RWPE1 (cell line): ENCODE results near the gene ERC2.

Experiments
- CTCF ChIA-PET: fragments of 350-600 bp; sonication (Branson Sonifier 250); formaldehyde crosslinking; extraction: SDS; loops from one replicate; lab custom pipeline; 2021; lab: Yijun Ruan, JAX
- POLR2A ChIA-PET: fragments of 400-600 bp; formaldehyde crosslinking; extraction: SDS; loops from one replicate; lab custom pipeline; 2020; ENCODE audit warnings: antibody characterized with exemption; ENCODE audit not compliant: low non-redundant PET; lab: Yijun Ruan, JAX
- DNase-seq: peaks from one replicate; pipeline ENCODE4 v3.0.0; 2012; ENCODE audit warnings: low spot score
- H3K27ac ChIP-seq: fragments of 450-650 bp; 2 replicates; pipeline ENCODE4 v1.5.1; 2017
- TF ChIP-seq, protein P1 (sequence below): fragments of 450-650 bp; conservative IDR thresholded peaks from 2 replicates; pipeline ENCODE4 v1.5.1; 2017; ENCODE audit warnings: low read depth, mild to moderate bottlenecking

The ERC2 gene

DNA sequence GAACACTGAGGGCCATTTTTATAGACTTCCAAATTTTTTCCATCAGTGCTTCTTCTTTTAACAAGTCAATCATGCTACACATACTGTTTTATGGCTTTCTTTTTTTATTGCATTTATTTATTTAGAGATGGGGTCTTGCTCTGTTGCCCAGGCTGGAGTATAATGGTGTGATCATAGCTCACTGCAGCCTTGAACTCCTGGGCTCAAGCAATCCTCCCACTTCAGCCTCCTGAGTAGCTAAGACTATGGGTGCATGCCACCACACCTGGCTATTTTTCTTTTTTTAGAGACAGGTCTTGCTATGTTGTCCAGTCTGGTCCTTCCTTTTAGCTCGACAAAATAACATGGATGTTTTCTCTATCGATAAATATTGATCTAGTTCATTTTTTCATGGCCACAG is 555.4 kb downstream of the ERC2 start:
- ChIA-PET CTCF (no interaction called here), POLR2A (no interaction called here)
- TF ChIP-seq, protein P1, sequence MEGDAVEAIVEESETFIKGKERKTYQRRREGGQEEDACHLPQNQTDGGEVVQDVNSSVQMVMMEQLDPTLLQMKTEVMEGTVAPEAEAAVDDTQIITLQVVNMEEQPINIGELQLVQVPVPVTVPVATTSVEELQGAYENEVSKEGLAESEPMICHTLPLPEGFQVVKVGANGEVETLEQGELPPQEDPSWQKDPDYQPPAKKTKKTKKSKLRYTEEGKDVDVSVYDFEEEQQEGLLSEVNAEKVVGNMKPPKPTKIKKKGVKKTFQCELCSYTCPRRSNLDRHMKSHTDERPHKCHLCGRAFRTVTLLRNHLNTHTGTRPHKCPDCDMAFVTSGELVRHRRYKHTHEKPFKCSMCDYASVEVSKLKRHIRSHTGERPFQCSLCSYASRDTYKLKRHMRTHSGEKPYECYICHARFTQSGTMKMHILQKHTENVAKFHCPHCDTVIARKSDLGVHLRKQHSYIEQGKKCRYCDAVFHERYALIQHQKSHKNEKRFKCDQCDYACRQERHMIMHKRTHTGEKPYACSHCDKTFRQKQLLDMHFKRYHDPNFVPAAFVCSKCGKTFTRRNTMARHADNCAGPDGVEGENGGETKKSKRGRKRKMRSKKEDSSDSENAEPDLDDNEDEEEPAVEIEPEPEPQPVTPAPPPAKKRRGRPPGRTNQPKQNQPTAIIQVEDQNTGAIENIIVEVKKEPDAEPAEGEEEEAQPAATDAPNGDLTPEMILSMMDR, result no peak
- no peak overlapping the region for H3K27ac ChIP-seq
- DNase-seq, result no peak

DNA sequence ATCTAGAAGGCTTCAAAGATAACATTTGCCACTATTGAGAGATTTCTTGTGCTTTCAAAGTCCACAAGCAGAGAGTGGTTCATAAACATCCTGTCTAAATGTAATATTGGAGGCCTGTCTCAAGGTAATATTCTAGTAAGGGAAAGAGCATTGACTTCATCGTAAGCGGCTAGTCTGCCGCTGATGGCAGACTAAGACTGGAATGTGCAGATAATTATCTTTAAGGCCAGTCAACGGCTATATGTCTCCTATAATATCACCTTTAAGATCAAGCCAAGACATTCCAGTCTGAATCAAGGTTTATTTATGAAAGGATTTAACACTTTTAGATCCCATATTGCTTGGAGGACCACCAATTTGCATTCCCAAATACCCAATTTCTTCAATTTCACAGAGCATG is 557.0 kb downstream of the ERC2 start:
- ChIA-PET POLR2A (no interaction called here), CTCF (no interaction called here)
- TF ChIP-seq, protein P1, result no peak
- no peak overlapping the region for H3K27ac ChIP-seq
- no peak for DNase-seq

DNA sequence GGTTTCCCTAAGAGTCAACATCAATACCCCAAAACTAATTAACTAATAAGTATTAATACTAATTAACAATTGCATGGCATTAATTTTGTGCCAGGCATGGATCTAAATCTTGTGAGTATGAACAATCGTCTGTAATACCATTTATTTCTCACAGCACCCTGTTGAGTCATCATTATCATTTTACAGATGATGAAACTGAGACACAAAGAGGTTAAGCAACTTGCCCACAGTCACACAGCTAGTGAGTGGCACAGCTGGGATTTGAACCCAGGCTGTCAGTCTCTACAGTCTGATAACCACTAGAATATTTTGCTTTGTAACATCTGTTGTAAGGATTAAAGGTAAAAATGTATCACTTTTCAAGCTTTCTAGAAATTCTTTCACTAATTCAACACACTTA is 557.7 kb downstream of the ERC2 start:
- no peak for DNase-seq
- CTCF ChIA-PET, result no interaction called here
- TF ChIP-seq, protein P1, result no peak
- H3K27ac ChIP-seq, result no peak overlapping the region
- POLR2A ChIA-PET, result no interaction called here

DNA sequence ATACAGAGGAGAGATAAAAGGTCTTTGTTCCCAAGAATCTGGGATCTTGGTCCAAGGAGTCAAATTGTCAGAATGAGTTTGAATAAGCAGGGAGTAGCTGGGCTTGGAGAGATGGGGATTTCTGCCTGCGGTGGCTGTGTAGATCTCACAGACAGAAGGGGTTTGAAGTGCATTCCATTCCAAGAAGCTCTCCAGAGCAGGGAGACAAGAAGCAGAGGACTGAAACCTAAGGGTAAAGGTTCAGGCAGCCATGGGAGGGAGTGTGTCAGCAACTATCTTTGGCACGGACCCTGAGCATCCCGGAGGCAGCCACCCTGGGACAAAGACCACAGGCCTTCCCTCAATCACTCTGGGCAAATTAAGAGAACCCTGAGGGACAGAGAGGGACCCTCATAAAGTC is 558.9 kb downstream of the ERC2 start:
- ChIA-PET POLR2A (no interaction called here), CTCF (no interaction called here)
- no peak overlapping the region for H3K27ac ChIP-seq
- TF ChIP-seq, protein P1, result no peak
- DNase-seq, result no peak

DNA sequence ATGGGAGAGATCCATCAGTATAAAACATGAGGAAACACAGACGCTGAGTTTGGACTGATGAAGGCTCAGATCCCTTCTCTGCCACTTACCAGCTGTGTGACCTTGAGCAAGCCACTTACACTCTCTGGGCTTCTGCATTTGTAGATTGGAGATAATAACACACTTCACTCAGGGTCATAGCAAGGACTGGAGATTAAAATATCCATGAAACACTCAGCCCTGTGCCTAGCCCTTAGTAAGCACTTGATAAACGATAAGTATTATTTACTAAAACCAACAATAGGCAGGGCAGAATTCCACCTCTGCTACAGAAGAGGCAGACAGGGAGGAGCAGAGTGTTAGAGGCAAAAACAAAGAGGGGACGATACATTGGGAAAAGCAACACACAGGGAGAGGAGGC is 560.7 kb downstream of the ERC2 start:
- H3K27ac ChIP-seq, result no peak overlapping the region
- no peak for DNase-seq
- CTCF ChIA-PET, result no interaction called here
- POLR2A ChIA-PET, result no interaction called here
- TF ChIP-seq, protein P1, result no peak

DNA sequence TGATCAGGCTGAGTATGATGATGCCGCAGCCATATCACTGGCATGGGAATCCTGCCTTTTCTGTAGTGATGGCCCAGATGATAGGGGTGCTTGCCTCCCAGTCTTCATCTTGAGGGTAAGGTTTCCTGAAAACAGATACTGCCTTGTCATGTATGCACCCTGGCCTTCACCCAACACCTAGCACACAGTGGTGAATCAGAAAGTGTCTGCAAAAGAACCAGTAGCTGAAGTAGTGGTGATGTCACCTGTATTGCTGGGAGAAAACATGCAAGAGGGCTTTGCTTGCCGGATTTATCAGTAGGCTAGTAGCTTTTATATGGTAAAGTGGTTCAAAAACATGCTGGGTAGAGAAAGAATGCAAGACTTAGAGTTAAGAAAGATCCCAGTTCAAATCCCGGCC is 561.4 kb downstream of the ERC2 start:
- no peak for DNase-seq
- H3K27ac ChIP-seq, result no peak overlapping the region
- POLR2A ChIA-PET, result no interaction called here
- TF ChIP-seq, protein P1, result no peak
- CTCF ChIA-PET, result no interaction called here

DNA sequence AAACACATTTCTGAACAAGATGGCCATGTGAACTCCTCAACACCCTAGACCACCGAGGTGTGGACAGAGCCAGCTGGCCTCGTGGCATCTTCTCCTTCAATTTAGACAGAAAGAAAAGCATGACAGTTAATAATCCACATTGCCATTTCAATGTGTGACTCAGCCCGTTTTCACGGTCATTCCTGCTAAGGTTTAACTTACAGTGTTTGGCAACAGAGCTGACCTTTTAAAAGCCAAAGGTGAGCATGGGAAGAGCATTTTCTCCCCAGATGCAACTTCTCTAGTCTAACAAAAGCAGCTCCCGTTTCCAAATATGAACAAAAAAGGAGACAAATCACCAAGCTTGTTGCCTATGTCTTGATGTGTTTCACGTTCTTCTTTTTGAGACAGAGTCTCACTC is 563.6 kb downstream of the ERC2 start:
- TF ChIP-seq, protein P1, result no peak
- CTCF ChIA-PET, result no interaction called here
- POLR2A ChIA-PET, result no interaction called here
- no peak for DNase-seq
- no peak overlapping the region for H3K27ac ChIP-seq
